ENCODE measurements around the gene TNRC6B.

TNRC6B gene

GRCh38 chr22:40324468-40325305 is 147.0 kb downstream of the TNRC6B start:
- POLR2A ChIA-PET = interaction anchor here (1.6 kb wide), 1 partner anchor 22 kb away, joined by 3 read pairs; no protein-coding TSS in a partner anchor
- no peak for DNase-seq (ENCODE audit: extremely low spot score)
- CTCF ChIA-PET = no interaction called here
- TF ChIP-seq FOXA1 (IDR thresholded peaks at IDR 0.05) (no peak), ARNT (IDR thresholded peaks at IDR 0.05) (no peak), SUZ12 (IDR thresholded peaks at IDR 0.05) (no peak), LEF1 (IDR thresholded peaks at IDR 0.05; ENCODE audit: borderline replicate concordance) (no peak), CTBP1 (IDR thresholded peaks at IDR 0.05; ENCODE audit: borderline replicate concordance) (no peak), PKNOX1 (IDR thresholded peaks at IDR 0.05) (no peak), FOXK2 (IDR thresholded peaks at IDR 0.05) (no peak), HDGF (IDR thresholded peaks at IDR 0.05; ENCODE audit: borderline replicate concordance) (no peak), TARDBP (IDR thresholded peaks at IDR 0.05) (no peak)

GRCh38 chr22:40325315-40325714 is 147.6 kb downstream of the TNRC6B start:
- no peak for DNase-seq (ENCODE audit: extremely low spot score)
- ChIA-PET POLR2A (interaction anchor here (1.6 kb wide), 1 partner anchor 21 kb away, joined by 3 read pairs; no protein-coding TSS in a partner anchor), CTCF (no interaction called here)
- TF ChIP-seq CTBP1 (IDR thresholded peaks at IDR 0.05; ENCODE audit: borderline replicate concordance) (no peak), L3MBTL2 (conservative IDR thresholded peaks at IDR 0.05) (no peak), TARDBP (IDR thresholded peaks at IDR 0.05) (no peak), ELF4 (IDR thresholded peaks at IDR 0.05) (no peak), FOXM1 (IDR thresholded peaks at IDR 0.05; ENCODE audit: borderline replicate concordance) (no peak), ZNF384 (IDR thresholded peaks at IDR 0.05) (no peak), FOXA1 (IDR thresholded peaks at IDR 0.05) (no peak), SP1 (IDR thresholded peaks at IDR 0.05) (no peak), SUZ12 (IDR thresholded peaks at IDR 0.05) (no peak), HDGF (IDR thresholded peaks at IDR 0.05; ENCODE audit: borderline replicate concordance) (no peak), BHLHE40 (IDR thresholded peaks at IDR 0.05; ENCODE audit: borderline replicate concordance) (no peak), NFRKB (IDR thresholded peaks at IDR 0.05) (no peak)

GRCh38 chr22:40326905-40327735 is 149.4 kb downstream of the TNRC6B start:
- DNase-seq (ENCODE audit: extremely low spot score) = no peak
- CTCF ChIA-PET = interaction anchor here (0.7 kb wide), 1 partner anchor 160 kb away, joined by 3 read pairs; no protein-coding TSS in a partner anchor
- TF ChIP-seq PKNOX1 (IDR thresholded peaks at IDR 0.05) = no peak
- TF ChIP-seq HDGF (IDR thresholded peaks at IDR 0.05; ENCODE audit: borderline replicate concordance) = no peak
- TF ChIP-seq SP1 (IDR thresholded peaks at IDR 0.05) = no peak
- no peak for TF ChIP-seq ZNF384 (IDR thresholded peaks at IDR 0.05)
- TF ChIP-seq ELF4 (IDR thresholded peaks at IDR 0.05) = no peak
- TF ChIP-seq ARNT (IDR thresholded peaks at IDR 0.05) = no peak
- POLR2A ChIA-PET = no interaction called here

GRCh38 chr22:40328546-40329456 is 151.1 kb downstream of the TNRC6B start:
- CTCF ChIA-PET = interaction anchor here (0.6 kb wide), 1 partner anchor 475 kb away, joined by 4 read pairs; no protein-coding TSS in a partner anchor
- POLR2A ChIA-PET = no interaction called here
- no peak for DNase-seq (ENCODE audit: extremely low spot score)
- TF ChIP-seq TARDBP (IDR thresholded peaks at IDR 0.05) (no peak), PKNOX1 (IDR thresholded peaks at IDR 0.05) (no peak), ARNT (IDR thresholded peaks at IDR 0.05) (no peak), SUZ12 (IDR thresholded peaks at IDR 0.05) (no peak), NFRKB (IDR thresholded peaks at IDR 0.05) (no peak), ELF4 (IDR thresholded peaks at IDR 0.05) (no peak), FOXA1 (IDR thresholded peaks at IDR 0.05) (no peak), FOXK2 (IDR thresholded peaks at IDR 0.05) (no peak), CTBP1 (IDR thresholded peaks at IDR 0.05; ENCODE audit: borderline replicate concordance) (no peak), BHLHE40 (IDR thresholded peaks at IDR 0.05; ENCODE audit: borderline replicate concordance) (no peak), ZNF384 (IDR thresholded peaks at IDR 0.05) (no peak)

GRCh38 chr22:40329466-40329865 is 151.7 kb downstream of the TNRC6B start:
- no peak for TF ChIP-seq NFRKB (IDR thresholded peaks at IDR 0.05)
- no peak for TF ChIP-seq TARDBP (IDR thresholded peaks at IDR 0.05)
- TF ChIP-seq ELF4 (IDR thresholded peaks at IDR 0.05) = no peak
- TF ChIP-seq ARNT (IDR thresholded peaks at IDR 0.05) = no peak
- TF ChIP-seq LEF1 (IDR thresholded peaks at IDR 0.05; ENCODE audit: borderline replicate concordance) = no peak
- no peak for TF ChIP-seq ZNF384 (IDR thresholded peaks at IDR 0.05)
- TF ChIP-seq BHLHE40 (IDR thresholded peaks at IDR 0.05; ENCODE audit: borderline replicate concordance) = no peak
- TF ChIP-seq SUZ12 (IDR thresholded peaks at IDR 0.05) = no peak
- TF ChIP-seq SP1 (IDR thresholded peaks at IDR 0.05) = no peak
- no peak for TF ChIP-seq PKNOX1 (IDR thresholded peaks at IDR 0.05)
- TF ChIP-seq FOXM1 (IDR thresholded peaks at IDR 0.05; ENCODE audit: borderline replicate concordance) = no peak
- TF ChIP-seq FOXK2 (IDR thresholded peaks at IDR 0.05) = no peak
- TF ChIP-seq CTBP1 (IDR thresholded peaks at IDR 0.05; ENCODE audit: borderline replicate concordance) = no peak
- TF ChIP-seq L3MBTL2 (conservative IDR thresholded peaks at IDR 0.05) = no peak
- no peak for TF ChIP-seq HDGF (IDR thresholded peaks at IDR 0.05; ENCODE audit: borderline replicate concordance)
- no peak for TF ChIP-seq FOXA1 (IDR thresholded peaks at IDR 0.05)
- CTCF ChIA-PET = no interaction called here
- DNase-seq (ENCODE audit: extremely low spot score) = no peak
- POLR2A ChIA-PET = interaction anchor here (1.8 kb wide), 1 partner anchor 17 kb away, joined by 10 read pairs; the partner anchor contains the start of gene ADSL

Data from HEK293T (cell line).